Activated CD8-positive, alpha-beta memory T cell treated with anti-CD3 and anti-CD28 coated beads, Interleukin-2, amount 50 U/mL, for 1 hour (primary cell): ENCODE data around the gene ITGAV.

Source experiments
- DNase-seq: peaks from one replicate; pipeline ENCODE4 v3.0.0-alpha.2; 2020; ENCODE audit errors: extremely low read depth

Gene ITGAV

DNA sequence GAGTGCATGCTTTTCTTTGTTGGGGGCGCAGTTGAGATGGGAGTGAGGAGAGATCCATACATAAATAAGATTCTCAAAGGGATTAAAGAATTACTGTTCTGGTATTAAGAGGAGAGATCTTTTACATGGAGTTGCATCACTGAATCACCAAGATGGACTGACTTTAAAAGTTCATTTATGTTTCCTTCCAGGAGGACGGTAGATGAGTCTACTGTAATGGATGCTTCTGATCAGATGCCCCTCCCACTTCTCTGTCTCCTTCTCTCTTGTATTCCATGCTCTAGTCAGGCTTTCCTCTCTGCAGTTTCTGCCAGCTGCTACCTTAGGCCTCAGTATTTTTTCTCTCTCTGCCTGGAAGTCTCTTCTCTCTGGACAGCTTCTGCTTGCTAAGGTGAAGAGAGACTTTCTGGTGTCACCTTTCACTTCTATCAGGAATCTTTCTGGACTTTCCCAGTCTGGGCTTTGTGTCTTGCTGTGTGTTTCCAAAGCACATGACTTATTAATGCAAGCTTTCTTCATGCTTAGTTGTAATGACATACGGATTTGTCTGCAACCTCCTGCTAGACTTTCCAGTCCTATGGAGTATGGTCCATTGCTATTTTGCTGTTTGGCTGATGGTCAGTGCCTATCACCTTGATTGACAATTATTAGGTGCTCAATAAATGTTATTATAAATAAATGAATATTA is 127.6 kb downstream of the ITGAV start:
- DNase-seq: no peak

DNA sequence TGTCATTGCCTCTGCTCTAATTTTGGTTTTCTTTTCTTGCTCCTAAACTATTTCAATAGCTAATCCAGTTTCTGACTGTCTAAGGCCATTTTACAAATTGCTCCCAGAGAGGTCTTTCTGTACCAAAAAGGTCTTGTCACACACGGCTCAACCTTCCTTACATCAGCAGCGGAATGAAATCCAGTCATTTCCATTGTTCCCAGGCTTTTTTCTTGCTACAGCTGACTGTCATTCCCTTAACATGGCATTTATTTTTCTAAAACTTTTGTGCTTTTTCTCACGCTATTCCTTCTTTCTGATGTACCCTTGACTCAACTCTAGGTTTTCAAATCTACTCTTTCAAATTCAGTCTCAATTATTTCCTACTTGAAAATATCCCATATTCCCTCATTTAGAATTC is 128.3 kb downstream of the ITGAV start:
- no peak for DNase-seq

DNA sequence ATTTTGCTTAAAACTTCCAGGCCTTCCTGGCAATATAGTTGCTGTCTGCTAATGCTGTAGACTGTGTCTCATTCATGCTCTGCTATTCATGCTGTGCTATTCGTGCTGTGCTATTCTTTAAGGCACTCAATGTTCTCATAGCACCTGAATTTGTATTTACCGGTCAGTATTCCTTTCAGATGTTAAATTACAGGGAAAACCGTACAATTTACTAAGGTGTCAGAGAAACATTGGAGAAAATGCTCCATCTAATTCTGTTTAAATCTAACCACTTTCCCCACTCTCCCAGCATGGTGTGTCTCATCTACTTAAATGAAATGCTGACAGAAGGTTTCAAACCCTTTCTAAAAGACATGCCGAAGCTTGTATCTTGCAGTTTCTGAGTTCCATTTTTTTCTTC is 129.0 kb downstream of the ITGAV start:
- no peak for DNase-seq

DNA sequence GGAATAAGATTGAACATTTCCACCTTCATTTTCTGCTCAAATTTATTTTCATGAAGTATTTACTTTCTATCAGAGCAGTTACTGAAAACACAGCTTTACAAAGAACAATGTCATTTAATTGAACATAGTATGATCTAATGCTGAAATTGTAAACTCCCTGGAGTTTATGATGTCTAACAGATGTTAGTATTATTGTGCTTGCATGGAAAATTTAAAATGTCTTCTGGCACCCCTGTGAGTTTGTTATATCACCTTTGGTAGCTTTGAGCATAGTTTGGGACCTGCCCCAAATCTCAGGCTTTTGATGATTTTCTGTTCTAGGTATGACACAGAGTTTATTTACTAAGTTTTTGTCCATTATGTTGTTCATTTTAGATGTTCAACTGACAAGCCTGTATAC is 132.1 kb downstream of the ITGAV start:
- DNase-seq: no peak

DNA sequence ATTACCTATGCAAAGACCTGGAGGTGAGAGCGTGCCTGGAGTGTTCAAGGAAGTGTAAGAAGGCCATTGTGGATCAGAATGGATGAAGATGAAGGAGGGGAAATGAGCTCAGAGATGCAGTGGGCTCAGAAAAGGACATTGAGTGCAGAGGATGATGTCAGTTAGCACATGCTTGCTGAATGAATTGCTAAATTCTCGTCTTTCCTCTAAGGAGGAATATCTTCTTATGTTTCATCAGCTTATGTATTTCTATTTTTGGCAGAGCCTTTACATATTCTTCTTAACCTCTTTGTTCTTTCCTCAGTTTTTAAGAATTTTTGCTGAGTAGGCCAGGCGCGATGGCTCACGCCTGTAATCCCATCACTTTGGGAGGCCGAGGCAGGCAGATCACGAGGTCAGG is 134.9 kb downstream of the ITGAV start:
- DNase-seq: no peak

DNA sequence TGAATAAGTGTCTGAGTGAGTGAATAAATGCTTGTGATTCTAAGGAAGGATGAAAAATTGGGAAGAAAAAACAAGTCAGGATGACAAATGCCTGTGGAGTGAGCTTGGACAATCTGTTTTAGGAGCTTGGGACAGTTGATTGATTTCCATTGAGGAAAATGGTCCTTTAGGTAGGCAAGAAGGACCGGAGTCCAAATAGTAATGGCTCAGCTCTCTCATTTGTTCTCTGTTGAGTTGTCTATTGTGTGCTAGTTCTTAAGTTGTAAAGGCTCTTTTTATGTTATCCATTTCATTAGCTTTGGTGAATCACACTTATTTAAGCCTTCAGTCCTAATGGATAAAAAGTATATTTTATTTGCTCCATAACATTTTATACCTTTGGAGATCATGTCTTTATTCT is 135.9 kb downstream of the ITGAV start:
- DNase-seq: no peak

DNA sequence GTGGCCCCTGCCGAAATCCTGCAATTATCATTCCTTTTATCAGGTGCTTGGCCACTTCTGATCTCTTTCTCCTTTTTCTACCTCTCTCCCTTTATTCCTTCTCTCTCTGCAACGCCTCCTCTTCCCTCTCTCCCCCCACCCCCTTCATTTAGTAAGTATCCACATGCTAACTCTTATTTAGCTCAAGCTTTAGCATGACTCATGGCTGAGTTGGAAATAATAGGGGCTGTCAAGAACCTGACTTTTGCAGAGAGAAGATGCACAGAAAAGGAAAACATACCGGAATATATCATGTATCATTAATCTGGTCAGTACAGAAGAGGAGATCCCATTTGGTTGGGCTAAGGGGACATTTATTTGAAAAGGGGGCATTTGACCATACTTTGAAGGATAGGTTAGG is 137.1 kb downstream of the ITGAV start:
- DNase-seq: no peak

DNA sequence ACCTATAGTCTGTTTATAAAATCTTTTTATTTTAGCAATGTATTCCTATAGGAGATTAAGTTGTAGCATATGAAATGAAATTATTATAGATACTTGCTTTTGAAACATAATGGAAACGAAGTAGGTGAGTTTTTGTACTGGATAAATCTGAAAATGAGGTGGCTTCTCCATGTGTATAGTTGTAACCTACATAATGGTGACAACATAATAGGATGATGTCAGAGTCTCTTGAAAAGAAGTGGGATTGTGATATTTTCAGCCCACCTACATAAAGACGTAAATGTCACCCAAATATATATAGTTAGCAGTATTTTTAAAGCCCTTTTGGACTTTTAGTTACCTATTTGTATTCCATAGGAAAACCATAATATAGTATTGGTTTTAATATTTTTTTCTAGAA is 138.8 kb downstream of the ITGAV start:
- DNase-seq: no peak
